HG03159 (cell line): ENCODE measurements around the gene BRSK1.
A peak's percentile ranks its signal among the peaks of the same experiment; 100 is the strongest.

Experiments
- ATAC-seq: cut with Tn5 transposase; IDR thresholded peaks from one replicate; pipeline ENCODE4 v1.9.1; 2021; ENCODE audit warnings: mild to moderate bottlenecking, moderate library complexity; ENCODE audit not compliant: unreplicated experiment

BRSK1 gene

GRCh38 chr19:55253842-55254624 lies 29.8 kb upstream of the BRSK1 start:
- peak; percentile 45 for ATAC-seq

- no peak for ATAC-seq
Measured at GRCh38 chr19:55254625-55254977, 29.2 kb upstream of the BRSK1 start.

- no peak for ATAC-seq
Measured at GRCh38 chr19:55255618-55256423, 28.0 kb upstream of the BRSK1 start.

- no peak for ATAC-seq
Measured at GRCh38 chr19:55256562-55257460, 27.0 kb upstream of the BRSK1 start.

- ATAC-seq, result no peak
Measured at GRCh38 chr19:55257461-55258420, 26.1 kb upstream of the BRSK1 start.

GRCh38 chr19:55258476-55258827 lies 25.3 kb upstream of the BRSK1 start:
- peak; percentile 15 for ATAC-seq

- peak; percentile 64 for ATAC-seq
Measured at GRCh38 chr19:55258828-55259539, 24.8 kb upstream of the BRSK1 start, which contains the start of gene PPP6R1. Gene PPP6R1 (minus strand): TSS chr19:55259017. CDS start chr19:55247103, 11,914 bp downstream.

- no peak for ATAC-seq
Measured at GRCh38 chr19:55259540-55260210, 24.1 kb upstream of the BRSK1 start.

GRCh38 chr19:55261671-55262126 lies 22.1 kb upstream of the BRSK1 start:
- no peak for ATAC-seq

- no peak for ATAC-seq
Measured at GRCh38 chr19:55262359-55262758, 21.4 kb upstream of the BRSK1 start.

GRCh38 chr19:55264531-55264930 lies 19.3 kb upstream of the BRSK1 start:
- ATAC-seq, result no peak

- ATAC-seq, result no peak
Measured at GRCh38 chr19:55265173-55265572, 18.6 kb upstream of the BRSK1 start.

- no peak for ATAC-seq
Measured at GRCh38 chr19:55265723-55266386, 17.9 kb upstream of the BRSK1 start.

GRCh38 chr19:55266404-55266803 lies 17.4 kb upstream of the BRSK1 start:
- ATAC-seq, result no peak

GRCh38 chr19:55266840-55267239 lies 17.0 kb upstream of the BRSK1 start:
- no peak for ATAC-seq

- no peak for ATAC-seq
Measured at GRCh38 chr19:55269299-55269698, 14.5 kb upstream of the BRSK1 start.

GRCh38 chr19:55270172-55270942 lies 13.4 kb upstream of the BRSK1 start:
- no peak for ATAC-seq
